ENCODE measurements around the gene RAD18.

- TF ChIP-seq CTCF (IDR thresholded peaks at IDR 0.05) (no peak), POLR2A (IDR thresholded peaks at IDR 0.05) (no peak), EP300 (IDR thresholded peaks at IDR 0.05) (no peak)
These were observed 3.6 kb downstream of the RAD18 start for GRCh38 chr3:8959668-8960067.
